ENCODE measurements around the gene HCN2.

- no peak for TF ChIP-seq POLR2A (IDR thresholded peaks at IDR 0.05)
- TF ChIP-seq CTCF (IDR thresholded peaks at IDR 0.05) = no peak
Measured at GRCh38 chr19:555474-555808, 34.2 kb upstream of the HCN2 start.

Measured in body of pancreas (tissue), 4 donors.